Right ventricle myocardium inferior (tissue), 1 donor: ENCODE measurements around the gene CNOT4. TPM values are rescaled to one million over a fixed set of nuclear protein-coding genes. Genes with fewer than 3 reads are reported as not detected.
"Not testable (repeated sequence)": the region's sequence is repeated elsewhere in the genome, so short reads cannot be mapped to it uniquely, and the experiment has no call there.

Experiments used
- ATAC-seq: fragments of 200-7000 bp; cut with Tn5 transposase; one replicate; pipeline ENCODE4 v1.9.1; 2020; ENCODE audit warnings: mild to moderate bottlenecking, moderate library complexity
- DNase-seq: peaks from one replicate; pipeline ENCODE4 v3.0.0; 2021; ENCODE audit errors: missing footprints
- intact Hi-C: fragments of 100-400 bp; cut with DNase I; formaldehyde crosslinking; loops from one replicate; pipeline ENCODE4 v1.11.0; 2022
- total RNA-seq: library from RNA; stranded (reverse); fragmentation: NEBNext Ultra II Directional; extraction: Animal tissue kit (Norgen Biotek cat#: 25700); gene quantifications from one replicate; pipeline ENCODE4 v1.2.1, GENCODE V29; 2021
- donor health status: DM: no; HTN: yes; CAD: no; lungs with severe emphysema.

Gene CNOT4
- total RNA-seq, 1 donor from 2014 or later = 26.6 TPM

GRCh38 chr7:135519233-135519688 is 9.4 kb upstream of the CNOT4 start:
- no peak for DNase-seq
- no peak for ATAC-seq
- intact Hi-C loops = no loop called here

DNA sequence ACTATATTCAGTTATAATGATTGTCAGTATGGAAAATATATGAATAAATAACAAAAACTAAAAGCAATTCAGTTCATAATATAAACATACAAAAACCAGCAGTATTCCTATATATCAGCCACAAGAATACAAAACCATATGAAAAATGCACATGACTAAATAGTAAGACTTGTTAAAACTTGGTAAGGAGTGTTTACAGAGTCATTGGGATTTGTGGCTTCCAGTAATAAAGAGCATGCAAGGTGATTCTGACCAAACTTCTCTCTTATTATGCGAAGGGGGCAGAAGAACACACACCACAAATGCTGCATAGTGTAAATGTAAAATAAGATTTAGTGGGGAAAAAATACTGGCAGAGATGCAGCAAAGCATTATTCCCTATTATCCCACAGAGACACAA is 8.8 kb upstream of the CNOT4 start:
- ATAC-seq (no peak), DNase-seq (no peak)
- intact Hi-C loops = no loop called here

DNA sequence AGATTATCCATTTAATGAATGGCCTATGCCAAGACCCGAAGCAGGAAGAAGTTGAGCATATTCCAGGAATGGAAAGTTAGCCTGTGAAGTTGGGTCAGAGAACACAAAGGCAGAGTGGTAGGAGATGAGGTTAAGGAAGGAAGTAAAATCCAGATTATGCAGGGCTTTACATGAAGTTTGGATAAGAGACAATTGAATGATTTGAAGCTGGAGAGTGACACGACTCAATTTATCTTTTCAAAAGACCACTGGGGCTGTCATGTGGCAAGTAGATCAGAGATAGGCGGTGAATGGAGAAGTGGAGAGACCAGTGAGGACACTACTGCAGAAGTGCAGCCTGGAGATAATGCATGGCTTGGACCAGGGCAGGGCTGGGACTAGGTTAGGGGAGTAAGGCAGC is 7.2 kb upstream of the CNOT4 start:
- intact Hi-C loops = no loop called here
- ATAC-seq = no peak
- DNase-seq = no peak

DNA sequence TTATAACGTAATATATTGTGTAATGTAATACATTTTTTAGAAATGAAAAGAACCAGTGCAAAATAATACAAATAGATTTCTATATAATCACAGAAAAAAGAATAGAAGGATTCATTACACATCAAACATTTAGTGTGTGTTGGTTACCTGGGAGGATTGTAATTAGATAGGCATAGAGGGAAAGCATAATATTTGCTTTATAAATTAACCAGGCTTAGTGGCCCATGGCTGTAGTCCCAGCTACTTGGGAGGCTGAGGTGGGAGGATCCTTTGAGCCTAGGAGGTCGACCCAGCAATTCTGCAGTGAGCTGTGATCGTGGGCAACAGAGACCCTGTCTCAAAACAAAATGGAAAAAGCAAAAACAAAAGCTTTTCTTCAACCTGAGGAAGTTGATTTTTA is 5.0 kb upstream of the CNOT4 start:
- ATAC-seq (no peak), DNase-seq (no peak)
- intact Hi-C loops = no loop called here

DNA sequence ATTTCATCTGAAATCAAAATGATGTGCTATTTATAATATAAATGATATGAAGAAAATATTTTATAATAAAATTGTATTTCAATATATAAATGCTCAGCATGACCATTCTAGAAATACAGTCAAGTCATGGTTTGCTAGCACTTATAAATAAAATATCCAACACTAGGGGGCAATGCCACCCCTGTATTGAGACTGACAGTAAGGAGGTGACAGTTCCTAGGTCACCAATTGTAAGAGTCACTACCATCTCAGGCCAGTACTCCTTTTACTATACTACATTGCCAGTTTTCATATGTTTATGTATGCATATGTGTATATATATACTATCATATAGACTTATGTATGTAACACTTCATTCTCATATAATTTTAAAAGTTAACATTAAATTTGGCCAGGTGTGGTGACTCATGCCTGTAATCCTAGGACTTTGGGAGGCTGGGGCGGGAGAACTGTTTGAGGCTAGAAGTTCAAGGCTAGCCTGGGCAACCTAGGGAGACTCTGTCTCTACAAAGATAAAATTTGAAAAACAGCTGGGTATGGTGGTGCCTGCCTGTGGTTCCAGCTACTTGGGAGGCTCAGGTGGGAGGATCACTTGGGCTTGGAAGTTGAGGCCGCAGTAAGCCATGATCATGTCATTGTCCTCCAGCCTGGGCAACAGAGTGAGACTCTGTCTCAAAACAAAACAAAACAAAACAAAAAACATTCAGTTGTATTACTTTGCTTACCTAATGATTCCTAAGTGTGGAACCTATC is 2.4 kb upstream of the CNOT4 start:
- intact Hi-C loops = no loop called here
- ATAC-seq (no peak), DNase-seq (no peak)

DNA sequence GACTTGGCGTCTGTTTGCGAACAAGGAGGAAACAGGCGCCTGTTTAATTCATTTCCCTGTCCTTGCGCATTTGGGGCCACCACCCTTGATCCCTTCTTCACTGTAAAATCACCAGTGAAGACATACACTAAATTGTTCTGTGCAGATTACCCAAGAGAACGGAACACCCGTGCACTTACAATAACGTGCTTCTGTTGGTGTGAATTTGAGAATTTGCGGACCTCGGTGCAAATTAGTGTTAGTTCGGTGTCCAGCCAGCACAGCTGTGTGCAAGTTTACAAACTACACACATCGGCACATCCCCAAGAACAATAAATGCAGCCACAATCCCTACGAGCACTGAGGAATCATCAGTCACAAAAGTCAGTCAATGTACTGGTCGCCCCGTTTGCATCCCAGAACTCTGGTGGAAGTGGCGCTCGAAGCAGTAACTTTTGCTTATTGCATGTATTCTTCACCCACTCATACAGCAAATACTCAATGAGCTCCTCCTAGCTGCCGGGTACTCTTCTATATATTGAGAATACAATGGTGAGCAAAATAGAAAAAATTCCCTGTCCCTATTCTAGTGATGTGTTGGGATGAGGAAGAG is 786 bp upstream of the CNOT4 start:
- intact Hi-C loops = loop anchor here (1.0 to 2.0 kb wide), 2 partner anchors 47 to 230 kb away; partner anchors contain the start of gene NUP205
- DNase-seq (no peak), ATAC-seq (no peak)

GRCh38 chr7:135509589-135509838 is 388 bp downstream of the CNOT4 start:
- no peak for ATAC-seq
- intact Hi-C loops = no loop called here
- DNase-seq = no peak

DNA sequence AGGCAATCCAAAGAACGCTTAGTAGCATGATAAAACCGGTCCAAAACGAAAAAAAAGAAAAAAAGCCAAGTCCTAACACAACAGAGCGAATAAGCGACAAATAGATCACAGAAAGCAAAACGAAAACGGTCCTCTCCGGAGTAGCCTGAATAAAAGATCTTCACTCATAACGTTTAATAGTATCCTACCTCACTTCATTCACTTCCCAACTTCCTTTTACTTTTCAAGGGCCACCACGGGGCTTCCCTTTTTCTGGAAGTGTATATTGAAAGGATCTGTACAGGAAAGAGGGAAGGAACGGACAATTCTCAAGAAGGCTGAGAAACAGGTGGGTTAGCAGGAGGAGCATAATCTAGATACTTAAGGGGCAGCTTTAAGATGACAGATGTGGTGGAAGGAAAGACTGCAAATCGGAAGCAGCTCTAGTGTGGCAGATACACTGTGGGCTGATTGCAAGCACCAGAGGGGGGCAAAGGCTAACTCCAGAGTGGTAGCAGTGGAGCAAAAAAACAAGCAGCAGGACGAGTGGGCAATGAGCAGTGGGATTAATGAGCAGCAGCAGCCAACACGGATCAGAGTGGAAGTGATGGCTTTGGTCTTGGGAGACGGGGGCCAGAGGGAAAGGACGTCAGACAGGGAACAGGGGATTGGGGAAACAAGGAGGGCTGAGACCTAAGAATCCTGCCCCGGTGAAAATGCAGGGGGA is 866 bp downstream of the CNOT4 start:
- intact Hi-C loops = no loop called here
- DNase-seq = no peak
- no peak for ATAC-seq

- no peak for ATAC-seq
- no peak for DNase-seq
- intact Hi-C loops = no loop called here
Observed at GRCh38 chr7:135501402-135501801, 8.5 kb downstream of the CNOT4 start.

DNA sequence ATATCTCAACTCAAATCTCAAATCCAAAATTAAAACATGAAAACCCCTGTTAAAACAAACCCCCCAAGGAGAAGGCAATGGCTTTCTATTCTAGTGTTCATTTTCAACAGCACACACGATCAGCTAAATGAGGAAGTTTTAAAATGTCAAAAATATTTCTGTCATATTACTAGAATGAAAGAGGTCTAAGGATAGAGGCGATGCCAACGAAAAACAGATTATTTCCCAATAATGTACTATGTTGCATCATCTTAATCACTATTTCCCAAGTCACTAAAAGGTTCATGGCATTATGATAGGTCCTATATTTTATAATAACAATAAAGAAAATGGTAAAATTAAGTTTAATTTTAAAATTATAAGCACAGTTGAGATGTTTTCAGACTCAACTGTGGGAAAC is 10.1 kb downstream of the CNOT4 start:
- no peak for ATAC-seq
- intact Hi-C loops = no loop called here
- no peak for DNase-seq

DNA sequence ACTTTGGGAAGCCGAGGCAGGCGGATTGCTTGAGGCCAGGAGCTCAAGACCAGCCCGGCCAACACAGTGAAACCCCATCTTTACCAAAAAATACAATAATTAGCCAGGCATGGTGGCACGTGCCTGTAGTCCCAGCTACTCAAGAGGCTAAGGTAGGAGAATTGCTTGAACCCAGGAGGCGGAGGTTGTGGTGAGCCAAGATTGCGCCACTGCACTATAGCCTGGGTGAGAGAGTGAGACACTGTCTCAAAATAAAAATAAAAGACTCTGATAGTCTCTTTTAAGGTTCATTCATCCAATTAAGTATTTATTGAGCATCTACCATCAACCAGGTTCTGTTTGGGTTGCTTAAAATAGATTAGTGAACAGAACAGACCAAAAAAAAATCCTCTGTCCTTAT is 12.7 kb downstream of the CNOT4 start:
- ATAC-seq, intact Hi-C loops, DNase-seq: not testable (repeated sequence)

DNA sequence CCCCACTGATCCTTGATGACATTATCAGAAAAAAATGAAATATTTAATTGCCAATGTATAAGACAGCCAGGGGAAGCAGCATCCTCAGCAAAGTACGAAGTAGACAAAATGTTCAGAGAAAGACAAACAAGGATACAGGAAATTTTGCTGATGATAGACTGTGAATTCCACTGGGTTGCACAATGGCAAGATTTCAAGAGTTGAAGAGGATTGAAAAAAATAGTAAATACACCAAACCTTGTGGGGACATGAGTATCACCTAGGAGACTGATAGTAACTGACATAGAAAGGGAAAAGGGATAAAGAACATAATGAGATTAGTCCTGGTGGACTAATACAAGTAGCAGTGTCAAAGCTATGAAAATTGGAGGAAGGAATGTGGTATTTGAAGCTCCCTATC is 16.5 kb downstream of the CNOT4 start:
- ATAC-seq (no peak), DNase-seq (no peak)
- intact Hi-C loops = no loop called here

- intact Hi-C loops = no loop called here
- no peak for DNase-seq
- no peak for ATAC-seq
Observed at GRCh38 chr7:135492151-135492550, 17.8 kb downstream of the CNOT4 start.

DNA sequence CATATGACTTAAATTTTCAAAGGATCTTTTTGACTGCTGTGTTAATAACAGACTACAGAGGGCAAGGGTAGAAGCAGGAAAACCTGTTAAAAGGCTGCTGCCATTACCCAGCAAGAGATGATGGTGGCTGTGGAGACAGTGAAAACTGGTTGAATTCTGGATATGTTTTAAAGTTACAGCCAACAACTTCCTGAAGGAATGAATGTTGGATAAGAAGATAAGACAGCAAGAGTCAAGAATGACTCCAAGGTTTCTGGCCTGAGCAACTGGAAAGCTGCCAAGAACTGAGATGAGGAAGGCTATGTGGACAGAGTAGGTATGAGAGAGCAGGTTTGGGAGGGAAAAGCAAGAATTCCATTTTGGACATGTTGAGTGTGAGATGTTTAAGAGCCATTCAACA is 19.1 kb downstream of the CNOT4 start:
- intact Hi-C loops = no loop called here
- ATAC-seq = no peak

DNA sequence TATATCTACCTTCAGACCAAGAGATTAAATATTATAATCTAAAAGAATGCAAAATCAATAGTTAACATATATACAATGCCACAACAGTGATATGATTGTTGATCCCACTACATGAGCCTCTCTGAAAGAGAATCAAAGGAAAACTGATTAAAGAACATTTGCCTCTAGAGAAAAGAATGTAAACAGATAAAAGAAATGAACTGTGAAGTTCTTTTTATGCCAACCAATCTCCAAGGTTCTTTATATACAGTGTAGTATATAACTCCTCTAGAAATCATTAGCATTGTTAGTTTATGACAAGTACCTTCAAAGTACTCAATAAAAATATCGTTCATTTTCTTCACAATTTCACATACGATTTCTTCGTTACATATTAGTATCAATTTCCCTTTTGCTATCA is 20.1 kb downstream of the CNOT4 start:
- intact Hi-C loops = no loop called here
- ATAC-seq = no peak
- no peak for DNase-seq

More for the DNA sequence above, 19.1 kb downstream of the CNOT4 start:
- no peak for DNase-seq

- DNase-seq (no peak), ATAC-seq (no peak)
- intact Hi-C loops = no loop called here
Observed at GRCh38 chr7:135486261-135486920, 23.5 kb downstream of the CNOT4 start.

- DNase-seq (no peak), ATAC-seq (no peak)
- intact Hi-C loops = no loop called here
Observed at GRCh38 chr7:135481598-135481979, 28.3 kb downstream of the CNOT4 start.

DNA sequence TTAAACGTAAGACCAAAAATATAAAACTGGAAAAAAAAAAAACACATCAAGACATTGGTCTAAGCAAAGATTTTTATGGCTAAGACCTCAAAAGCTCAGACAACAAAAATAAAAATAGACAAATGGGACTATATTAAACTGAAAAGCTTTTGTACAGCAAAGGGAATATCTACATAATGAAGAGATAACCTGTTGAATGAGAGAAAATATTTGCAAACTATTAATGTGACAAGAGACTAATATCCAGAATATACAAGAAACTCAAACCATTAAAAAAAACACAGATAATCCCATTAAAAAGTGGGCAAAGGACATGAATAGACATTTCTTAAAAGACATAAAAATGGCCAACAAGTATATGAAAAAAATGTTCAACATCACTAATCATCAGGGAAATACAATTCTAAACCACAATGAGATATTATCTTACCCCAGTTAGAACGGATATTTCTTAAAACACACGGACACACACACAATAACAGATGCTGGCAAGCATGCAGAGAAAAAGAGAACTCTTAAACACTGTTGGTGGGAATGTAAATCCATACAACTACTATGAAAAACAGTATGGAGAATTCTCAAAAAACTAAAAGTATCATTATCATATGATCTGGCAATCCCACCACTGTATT is 28.8 kb downstream of the CNOT4 start:
- DNase-seq (no peak), ATAC-seq (no peak)
- intact Hi-C loops = no loop called here

DNA sequence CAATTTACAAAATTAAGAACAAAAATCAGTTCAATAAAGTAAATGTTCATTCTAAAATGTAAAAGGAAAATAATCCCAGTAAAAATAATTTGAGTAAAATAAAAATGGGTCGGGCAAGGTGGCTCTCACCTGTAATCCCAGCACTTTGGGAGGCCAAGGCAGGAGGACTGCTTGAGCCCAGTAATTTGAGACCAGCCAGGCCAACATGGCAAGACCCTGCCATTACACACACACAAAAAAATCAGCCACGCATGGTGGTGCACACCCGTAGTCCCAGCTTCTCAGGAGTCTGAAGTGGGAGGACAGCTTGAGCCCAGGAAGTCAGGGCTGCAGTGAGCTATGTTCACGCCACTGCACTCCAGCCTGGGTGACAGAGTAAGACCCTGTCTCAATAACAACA is 34.4 kb downstream of the CNOT4 start:
- intact Hi-C loops = no loop called here
- ATAC-seq = no peak
- DNase-seq = no peak
